Measurements from ENCODE around the gene SLC66A3.

The SLC66A3 gene

DNA sequence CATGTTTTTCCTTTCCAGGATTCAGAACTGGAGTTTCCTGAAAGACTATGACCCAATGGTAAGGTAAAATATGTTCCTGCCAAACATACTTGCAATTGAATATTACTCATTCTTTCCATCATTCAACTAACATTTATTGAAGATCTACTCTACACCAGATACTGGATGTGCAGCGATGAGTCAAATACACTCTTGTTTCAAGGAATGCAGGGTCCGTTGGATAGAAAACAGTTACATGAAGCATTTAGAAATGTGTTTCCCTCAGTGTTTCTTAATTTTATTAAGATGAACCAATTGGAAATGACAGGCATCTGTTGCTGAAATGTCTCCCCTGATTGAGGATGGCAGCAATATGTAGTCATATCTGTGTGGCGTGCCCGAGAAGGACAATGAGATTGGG is 14.8 kb upstream of the SLC66A3 start:
- DNase-seq, result no peak

DNA sequence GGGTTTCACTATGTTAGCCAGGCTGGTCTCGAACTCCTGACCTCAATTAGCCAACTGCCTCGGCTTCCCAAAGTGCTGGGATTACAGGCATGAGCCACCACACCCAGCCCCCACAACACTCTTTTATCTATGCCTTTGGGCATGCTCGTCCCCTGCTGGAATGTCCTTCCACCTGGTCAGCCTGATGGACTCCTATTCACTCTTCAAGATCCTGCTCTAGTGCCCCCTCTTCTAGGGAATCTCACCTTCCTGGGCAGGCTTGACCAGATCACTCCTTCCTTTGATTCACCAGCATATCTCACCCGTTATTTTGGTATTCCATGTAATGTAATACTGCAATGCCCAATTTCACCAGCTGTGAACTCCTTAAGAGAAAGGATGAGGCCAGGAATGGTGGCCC is 13.9 kb upstream of the SLC66A3 start:
- no peak for DNase-seq

DNA sequence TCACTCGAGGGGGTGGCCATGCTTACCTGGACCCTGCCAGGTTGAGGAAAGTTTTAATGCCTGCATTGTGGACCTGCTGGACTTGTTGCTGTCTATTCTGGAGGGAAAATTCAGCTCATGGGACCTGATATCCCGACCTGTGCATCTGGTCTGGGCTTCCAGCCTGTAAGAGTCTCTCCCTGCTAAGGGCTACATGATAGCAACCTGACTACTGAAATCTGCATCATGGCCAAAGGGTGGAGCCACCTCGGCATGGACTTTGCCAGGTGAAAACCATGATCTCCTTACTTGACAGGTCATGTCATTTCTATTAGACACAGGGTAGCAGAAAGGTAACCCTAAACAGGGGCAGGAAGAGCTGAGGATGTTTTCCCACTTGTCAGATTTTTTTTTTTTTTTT is 12.9 kb upstream of the SLC66A3 start:
- DNase-seq, result no peak

DNA sequence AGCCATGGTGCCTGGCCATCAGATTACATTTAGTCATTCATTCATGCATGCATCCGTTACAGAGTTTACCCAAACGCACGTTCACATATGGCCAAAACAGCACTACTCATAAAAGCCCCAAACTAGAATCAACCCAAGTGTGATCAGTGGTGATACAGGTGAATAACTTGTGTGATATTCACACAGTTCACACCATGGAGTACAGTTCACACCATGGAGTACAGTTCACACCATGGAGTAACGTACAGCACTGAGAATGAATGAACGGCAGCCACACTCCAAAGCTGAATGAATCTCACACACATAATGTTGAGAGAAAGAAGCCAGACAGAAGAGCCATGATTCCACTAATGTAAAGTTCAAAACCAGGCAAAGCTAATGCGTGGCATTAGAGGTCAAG is 12.3 kb upstream of the SLC66A3 start:
- no peak for DNase-seq

DNA sequence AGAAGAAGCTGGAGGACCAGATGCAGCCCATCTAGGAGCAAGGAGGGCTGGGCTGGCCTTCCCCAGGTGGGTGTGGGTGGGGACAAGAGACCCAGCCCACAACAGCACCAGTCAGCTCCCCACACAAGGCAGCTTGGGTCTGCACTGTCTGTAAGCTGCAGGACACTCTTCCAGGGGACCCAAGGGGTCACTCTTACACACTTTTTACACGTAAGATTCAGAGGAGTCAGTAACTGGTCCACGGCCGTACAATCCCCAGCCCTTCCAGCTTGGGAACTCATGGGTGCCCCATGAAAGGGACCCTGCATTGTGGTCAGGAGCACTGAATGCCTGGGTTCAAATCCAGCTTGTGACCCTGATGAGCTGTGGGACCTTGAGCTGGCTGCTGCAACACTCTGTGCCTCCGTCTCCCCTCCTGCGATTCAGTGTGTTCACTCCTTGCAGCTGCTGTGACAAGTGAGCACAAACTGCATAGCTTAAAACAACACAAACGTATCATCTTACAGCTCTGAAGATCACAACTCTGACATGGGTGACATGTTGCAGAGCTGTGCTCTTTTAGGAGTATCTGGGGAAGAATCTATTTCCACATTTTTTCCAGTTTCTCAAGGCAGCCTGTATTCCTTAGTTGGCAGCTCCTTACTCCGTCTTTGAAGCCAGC is 11.1 kb upstream of the SLC66A3 start:
- DNase-seq, result no peak

DNA sequence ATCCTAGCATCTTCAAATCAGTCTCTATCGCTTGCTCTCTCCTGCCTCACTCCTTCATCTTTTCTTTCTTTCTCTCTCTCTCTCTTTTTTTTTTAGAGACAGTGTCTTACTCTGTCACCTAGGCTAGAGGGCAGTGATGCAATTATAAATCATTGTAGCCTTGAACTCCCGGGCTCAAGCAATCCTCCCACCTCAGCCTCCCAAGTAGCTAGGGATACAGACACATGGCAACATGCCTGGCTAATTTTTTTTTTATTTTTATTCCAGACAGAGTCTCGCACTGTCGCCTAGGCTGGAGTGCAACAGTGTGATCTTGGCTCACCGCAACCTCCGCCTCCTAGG is 10.6 kb upstream of the SLC66A3 start:
- DNase-seq, result no peak

DNA sequence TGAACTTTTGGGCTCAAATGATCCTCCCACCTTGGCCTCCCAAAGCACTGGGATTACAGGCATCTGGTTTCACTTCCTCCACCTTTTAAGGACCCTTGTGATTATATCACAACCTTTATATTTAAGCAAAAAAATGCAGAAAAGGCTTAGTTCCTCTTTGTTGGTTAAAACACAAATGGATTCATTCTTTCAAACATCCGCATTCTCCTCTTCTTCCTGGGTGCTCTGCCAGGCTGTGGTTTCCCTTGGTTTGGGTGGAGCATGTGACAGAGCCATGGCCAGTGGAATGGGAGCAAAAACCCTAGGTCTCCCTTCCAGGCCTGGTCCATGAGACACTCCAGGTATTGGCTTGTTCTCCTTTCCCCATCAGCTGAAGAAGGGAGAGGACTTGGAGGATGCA is 9.9 kb upstream of the SLC66A3 start:
- DNase-seq, result no peak

DNA sequence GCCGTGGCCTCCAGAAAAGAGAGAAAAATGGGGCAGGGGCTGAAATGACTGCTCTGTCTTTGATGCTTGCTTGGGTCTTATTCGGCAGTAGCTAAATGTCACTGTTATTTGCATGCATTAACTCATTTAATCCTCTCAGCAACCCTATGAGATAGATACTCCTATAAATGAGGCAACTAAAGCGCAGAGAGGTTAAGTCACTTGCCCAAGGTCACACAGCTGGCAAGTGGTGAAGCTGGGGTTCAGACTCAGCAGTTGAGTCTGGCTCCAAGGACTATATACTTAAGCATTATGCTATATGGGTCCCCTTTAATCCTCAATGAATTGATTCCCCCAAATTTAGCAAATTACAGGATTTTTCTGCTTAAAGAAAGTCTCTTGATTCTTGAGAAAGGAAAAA is 9.2 kb upstream of the SLC66A3 start:
- DNase-seq, result no peak

DNA sequence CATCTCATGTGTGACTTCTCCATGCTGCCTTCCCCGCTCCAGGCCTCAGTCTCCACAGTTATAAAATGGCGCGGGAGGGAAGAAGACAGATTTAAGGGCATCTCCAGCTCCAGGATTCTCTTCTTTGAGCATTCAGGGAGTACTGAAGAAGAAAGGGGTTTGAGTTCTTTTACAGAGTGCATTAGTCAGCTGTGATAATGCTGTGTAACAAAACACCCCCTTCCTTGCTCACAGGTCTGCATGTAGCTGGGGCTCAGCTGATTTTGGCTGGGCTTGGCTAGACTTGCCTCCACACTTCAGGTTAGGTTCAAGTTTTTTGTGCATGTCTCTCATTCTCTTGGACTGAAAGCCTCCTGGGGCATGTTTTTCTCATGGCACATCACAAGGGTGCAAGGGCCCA is 8.0 kb upstream of the SLC66A3 start:
- DNase-seq, result no peak

DNA sequence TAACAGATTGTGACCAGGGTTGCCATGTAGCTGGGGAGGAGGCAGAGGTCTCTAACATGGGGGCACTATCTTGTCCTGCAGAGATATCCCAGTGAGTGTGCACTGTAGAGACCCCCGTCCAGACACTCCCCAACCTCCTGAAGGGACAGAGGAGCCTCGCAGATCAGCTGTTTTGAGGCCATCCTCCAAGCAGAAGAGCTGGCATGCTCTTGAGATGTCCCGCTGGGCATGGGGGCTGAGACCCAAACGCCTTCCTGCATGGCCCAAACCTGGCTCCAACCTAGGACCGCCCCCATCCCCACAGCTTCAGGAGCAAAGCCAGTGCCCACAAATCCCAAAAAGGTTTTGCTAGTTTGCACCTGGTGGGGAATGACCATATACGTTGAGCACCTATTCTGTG is 2.7 kb upstream of the SLC66A3 start:
- DNase-seq, result no peak

DNA sequence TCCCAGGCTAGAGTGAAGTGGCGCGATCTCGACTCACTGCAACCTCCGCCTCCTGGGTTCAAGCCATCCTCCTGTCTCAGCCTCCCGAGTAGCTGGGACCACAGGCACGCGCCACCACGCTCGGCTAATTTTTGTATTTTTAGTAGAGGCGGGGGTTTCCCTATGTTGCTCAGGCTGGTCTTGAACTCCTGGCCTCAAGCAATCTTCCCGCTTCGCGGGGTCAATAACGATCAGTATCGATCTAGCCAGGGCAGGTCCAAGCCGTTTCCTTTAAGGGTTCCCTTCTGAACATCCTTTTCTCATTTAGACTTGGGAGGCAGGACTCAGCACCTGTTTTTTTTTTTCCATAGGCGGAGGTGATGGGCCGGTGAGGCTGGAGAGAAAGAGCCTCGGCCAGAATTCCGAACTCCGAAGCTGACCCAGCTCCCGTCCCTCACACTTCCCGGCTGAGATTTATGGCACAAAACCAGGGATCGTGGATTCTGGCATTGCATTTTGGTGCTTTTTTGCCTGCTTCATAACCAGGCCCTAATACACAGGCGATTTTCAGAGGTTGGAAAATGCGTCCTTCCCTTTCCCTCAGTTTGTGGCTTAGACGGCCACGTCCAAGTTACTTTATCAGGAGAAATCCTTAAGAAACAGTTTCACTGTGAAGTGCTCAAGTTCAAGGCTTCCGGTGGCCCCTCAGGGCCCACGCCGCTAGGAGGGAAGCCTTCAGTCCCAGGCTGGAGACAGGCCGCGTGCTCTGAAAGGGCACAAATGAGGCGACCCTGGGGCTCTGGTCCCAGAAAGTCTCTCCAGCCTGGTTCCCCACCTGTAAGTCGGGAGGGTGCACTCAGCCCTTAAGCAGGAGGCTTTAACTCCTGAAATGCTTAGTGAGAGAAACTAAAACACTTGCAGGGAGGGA is 998 bp upstream of the SLC66A3 start:
- DNase-seq, result no peak

DNA sequence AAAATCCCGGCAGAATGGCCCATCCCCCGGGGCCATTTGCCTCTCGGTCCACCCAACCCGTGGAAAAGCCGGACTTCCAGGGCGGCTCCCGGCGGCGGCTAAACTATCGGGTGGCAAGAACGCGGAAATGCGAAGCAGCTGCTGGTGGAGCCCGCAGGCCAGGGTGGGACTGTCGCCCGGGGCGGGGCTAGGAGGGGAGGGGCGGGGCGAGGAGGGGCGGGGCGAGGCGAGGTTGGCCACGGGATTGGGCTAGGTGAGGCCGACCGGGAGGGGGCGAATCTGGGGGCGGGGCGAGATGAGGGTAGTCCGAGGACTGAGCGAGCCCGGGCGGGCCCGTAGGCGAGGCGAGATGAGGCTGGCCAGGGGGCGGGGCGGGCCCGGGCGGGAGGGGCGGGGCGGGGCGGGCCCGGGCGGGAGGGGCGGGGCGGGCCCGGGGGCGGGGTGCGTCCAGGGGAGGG is 315 bp upstream of the SLC66A3 start:
- peak; percentile 90 for DNase-seq

DNA sequence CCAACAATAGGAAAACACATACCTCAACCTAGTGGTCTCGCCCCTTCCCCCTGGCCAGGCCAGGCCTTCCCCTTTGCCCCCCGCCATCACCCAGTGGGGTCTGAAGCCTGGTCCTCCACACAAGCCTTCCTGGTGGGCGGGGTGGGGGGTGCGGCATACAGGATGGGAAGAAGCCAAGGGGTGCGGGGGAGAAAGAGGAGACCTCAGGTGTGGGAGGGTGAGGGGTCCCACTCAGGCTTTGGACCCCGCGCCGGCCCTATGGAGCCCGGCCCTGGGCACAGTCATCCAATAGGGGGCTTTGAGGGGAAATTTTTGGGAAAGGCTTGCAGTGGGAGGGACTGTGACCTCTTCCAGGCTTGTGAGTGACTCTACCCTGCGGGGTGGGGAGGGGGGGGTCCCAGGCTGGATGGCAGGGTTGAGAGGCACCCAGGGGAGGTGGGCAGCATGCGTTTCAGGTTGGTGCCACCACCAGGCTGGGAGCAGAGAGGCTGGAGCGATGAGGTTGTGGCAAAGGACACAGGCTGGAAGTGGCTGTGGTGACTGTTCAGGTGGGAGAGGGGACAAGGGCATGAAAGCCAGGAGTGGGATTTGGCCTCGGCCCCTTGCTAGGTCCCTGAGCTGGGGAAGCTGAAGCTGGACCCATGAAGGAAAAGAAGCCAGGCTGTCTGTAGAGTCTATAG is 1.3 kb downstream of the SLC66A3 start:
- no peak for DNase-seq

DNA sequence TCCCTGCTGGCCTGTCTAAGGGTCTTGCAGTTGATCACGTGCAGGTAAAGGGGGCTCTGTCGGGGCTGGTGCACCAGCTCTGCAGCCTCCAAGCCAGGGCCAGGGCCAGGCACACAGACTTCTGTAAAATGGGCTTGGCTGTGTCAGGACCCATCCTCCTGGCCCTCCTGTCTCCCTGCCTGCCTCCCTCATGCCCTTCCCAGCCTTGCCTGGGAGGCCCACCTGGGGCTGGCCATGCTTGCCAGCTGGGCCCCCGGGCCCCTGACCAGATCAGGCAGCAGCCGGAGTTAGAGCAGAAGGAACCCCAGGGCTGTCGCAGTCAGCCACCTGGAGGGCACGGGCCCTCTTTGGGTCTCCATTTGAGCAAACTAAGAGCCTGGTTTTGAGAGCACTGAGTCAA is 2.0 kb downstream of the SLC66A3 start:
- no peak for DNase-seq

DNA sequence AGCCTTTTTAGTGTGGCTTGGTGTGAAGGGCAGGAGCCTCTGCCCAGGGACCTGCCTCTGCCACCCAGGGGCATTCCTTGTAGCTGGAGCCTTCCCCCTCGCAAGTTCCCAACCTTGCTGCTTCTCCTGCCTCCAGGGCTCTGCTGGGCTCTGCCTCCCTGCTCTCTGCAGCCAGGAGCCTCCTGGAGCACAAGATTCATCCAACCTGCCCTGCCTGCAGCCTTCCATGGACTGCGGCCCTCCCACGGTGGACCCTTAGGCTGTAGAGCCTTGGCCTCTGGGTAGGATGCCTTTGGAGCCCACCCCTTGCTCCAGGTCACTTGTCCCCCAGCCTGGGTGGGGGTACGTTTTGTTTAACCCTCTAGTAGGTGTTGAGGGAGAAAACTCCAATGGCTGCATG is 2.5 kb downstream of the SLC66A3 start:
- DNase-seq, result no peak

DNA sequence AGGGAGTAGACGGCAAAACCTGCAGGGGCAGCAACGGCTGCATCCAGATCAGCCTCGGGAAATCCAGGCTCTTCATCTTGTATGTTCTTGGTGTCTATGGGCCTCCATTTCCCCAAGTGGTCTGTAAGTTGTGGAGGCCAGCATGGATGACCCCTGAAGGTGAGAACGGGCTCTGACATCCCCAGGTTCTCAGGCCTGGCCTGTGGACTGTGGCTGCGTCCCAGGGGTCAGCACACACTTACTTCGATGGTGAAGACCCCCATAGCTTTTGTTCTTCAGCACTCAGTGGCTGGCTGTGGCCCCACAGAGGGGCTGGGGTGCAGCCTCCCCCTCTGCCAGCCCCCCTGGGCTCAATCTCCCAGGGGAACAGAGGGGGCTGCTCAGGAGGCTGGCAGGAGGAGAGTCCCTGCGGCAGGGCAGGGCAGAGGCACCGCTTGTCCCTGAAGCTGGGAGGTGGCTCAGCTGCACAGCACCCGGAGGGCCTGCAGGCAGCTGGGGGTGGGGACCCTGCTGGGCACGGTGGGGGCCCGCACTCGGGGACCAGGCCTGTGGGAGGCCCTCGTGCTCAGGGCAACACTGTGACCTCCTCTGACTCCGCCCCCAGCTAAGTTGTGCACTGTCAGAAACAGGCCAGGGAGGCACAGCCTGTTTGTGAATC is 3.8 kb downstream of the SLC66A3 start:
- DNase-seq, result no peak

DNA sequence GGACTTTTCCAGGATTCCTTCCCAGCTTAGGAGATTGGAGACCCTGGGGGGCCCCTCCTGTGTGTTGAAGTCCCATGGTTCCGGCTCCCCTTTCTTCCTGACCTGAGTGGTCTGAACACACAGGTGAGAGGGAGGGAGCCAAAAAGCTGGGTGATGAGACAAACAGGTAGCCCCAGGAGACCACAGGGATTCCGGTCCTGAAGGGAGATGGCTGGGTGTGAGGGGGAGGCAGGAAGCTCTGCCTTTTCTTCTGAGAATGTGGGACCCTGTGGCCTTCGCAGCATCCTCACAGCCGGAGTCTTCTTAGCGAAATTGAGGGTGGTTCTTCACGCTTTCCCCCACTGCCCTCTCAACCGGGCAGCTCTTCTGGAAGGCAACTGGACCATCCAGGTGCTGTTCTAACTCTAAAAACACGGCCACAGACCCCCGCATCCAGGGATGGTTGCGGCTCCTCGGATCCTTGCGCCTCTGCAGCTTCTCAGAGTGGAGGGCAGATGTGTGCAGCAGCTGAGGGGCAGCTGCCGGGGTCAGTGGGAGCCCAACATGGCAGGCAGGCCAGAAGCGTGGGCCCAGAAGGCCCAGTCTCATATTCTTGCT is 4.4 kb downstream of the SLC66A3 start:
- DNase-seq, result no peak

DNA sequence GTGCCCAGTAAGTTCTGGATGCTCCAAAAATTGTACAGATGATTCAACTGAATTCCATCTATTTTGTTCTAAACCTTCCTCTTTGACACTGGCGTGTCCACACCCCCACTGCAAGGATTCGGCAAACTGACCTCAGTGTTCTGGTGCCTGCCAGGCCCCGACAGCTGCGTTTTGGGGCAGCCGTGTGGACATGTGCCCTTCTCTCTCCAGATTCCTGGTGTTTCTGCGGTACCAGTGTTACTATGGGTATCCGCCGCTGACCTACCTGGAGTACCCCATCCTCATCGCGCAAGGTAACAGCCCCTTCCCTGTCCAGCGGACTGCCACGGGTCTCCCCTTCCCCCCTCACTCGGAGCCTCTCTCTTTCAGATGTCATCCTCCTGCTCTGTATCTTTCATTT is 5.0 kb downstream of the SLC66A3 start:
- no peak for DNase-seq

DNA sequence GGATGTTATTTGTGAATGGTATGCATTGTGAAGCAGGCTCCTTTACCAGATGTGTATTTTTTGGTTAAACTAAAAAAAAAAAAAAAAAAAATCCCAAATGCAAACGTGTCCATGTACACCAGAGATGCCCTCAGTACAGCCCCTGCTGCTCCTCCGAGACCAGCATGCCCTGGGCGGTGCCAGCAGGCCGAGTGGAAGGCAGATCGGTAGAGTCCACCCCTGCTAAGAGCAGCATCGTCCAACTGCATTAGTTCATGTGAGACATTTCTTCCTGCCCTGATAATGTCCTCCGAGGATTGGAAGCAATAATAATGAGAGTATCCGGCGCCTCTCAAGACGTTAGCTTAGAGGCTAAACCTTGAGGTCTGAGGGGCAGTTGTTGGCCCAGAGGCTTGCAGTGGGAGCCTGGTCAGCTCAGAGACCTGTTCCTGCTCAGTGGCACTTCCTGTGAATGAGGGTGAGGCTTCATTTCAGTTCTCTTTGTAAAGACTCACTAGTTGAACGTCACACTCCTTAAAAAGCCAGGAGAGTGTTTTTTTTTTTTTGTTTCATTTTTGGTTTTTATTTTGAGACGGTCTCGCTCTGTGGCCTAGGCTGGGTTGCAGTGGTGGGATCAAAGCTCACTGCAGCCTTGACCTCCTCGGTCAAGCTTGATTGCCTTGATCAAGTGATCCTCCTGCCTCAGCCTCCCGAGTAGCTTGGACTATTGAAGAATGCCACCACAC is 5.6 kb downstream of the SLC66A3 start:
- DNase-seq, result no peak

DNA sequence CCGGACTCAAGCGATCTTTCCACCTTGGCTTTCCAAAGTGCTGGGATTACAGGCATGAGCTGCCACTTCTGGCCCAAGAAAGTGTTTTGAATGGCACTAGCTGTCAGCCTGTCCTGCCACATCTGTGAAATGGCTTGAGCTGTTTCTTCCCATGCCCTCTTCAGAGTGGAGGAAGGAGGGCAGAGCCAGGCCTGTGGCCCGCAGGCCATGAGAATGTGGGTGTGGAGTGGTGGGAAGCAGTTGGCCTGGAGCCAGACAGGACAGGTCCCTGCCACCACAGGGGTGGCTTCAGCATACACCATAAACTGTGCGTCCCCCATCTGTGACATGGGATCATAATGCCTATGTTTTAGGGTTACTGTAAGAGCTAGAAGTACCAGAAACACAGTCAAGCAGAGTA is 6.5 kb downstream of the SLC66A3 start:
- no peak for DNase-seq

DNA sequence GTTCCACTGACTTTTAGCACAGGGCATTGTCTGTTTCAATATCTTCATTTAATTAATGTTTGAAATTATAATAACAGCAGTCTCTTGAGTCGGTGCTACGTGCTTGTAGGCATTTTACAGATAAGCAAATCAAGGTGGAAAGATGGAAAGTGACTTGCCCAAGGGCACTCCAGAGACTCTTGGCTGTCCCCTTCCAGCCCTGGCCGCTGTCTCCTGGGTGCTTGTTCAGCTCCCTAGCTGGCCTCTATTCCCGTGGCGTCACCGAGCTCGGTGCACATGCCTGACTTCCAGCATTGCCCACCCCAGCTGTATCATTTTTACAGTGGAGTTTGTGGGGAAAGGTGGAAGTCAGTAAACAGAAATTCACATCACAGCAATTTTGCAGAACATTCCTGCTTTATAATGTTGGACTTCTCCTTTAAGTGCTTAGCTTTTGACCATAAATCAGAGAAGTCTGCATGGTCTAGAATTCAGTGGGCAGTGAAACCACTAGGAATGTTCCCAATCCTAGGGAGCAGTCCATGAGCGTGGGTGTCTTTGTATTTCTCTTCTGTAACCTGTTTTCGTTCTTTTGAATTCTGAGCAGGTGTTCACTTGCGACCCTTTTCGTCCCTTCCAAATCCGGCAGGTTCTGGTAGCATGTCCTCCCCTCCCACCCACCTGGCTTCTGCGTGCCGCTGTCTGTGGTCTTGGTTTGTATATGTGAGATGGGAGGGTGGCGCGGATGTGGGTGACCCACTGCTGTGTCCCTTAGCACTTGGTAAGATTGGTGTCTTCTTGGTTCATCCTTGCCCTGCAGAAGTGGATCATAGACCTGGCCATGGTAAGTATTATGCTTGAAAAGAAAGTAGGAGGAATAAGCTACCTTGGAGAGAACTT is 8.4 kb downstream of the SLC66A3 start:
- DNase-seq, result no peak

Data from NCI-H2107 (cell line).